Cardiac muscle cell (in vitro differentiated cells and primary cell): ENCODE results near the gene PIK3AP1. TPM values are rescaled to one million over a fixed set of nuclear protein-coding genes. Genes with fewer than 3 reads are reported as not detected.

ENCODE experiments used
- DNase-seq, 2 donors: peaks; one replicate each; pipeline versions ENCODE4 v3.0.0 to v3.0.0-alpha.2; 2010 to 2017; ENCODE audit warnings: low read depth in 1 of 2, low spot score in 1 of 2
- H3K27ac ChIP-seq: fragments of 200-600 bp; sonication (generic); 2 replicates; pipeline ENCODE4 v1.5.1; 2016
- H3K27me3 ChIP-seq: fragments of 200-600 bp; sonication (generic); 2 replicates; pipeline ENCODE4 v1.6.0; 2016; ENCODE audit warnings: control low read depth
- H3K36me3 ChIP-seq: fragments of 200-600 bp; sonication (generic); 2 replicates; pipeline ENCODE4 v1.5.1; 2016; ENCODE audit warnings: control low read depth
- H3K4me1 ChIP-seq: fragments of 200-600 bp; sonication (generic); 2 replicates; pipeline ENCODE4 v1.8.1; 2017; ENCODE audit warnings: low read depth, mild to moderate bottlenecking, mixed run types
- H3K4me3 ChIP-seq: fragments of 200-600 bp; sonication (generic); 2 replicates; pipeline ENCODE4 v1.5.1; 2016; ENCODE audit warnings: mild to moderate bottlenecking
- H3K9me3 ChIP-seq: fragments of 200-600 bp; sonication (generic); 2 replicates; pipeline ENCODE4 v1.5.1; 2017; ENCODE audit warnings: low read depth, mild to moderate bottlenecking, control low read depth
- polyA plus RNA-seq: library from polyadenylated mRNA; unstranded; fragments of >200 nt; fragmentation: Nextera tagmentation; extraction: Ambion mirVana; gene quantifications from 2 replicates; pipeline ENCODE4 v1.2.1, GENCODE V29; 2016
- total RNA-seq: library from RNA; depleted of rRNA; stranded (reverse); fragments of >200 nt; gene quantifications from 2 replicates; pipeline ENCODE4 v1.2.3, GENCODE V29; 2016
- TF ChIP-seq, protein P1 (sequence below): IDR thresholded peaks from 2 replicates; pipeline ENCODE4 v1.5.1; 2012; ENCODE audit warnings: low read depth, mild to moderate bottlenecking, low read length

The PIK3AP1 gene
- total and polyA plus RNA-seq, 2 experiments from 2014 or later, result 1.1 to 2.7 TPM

DNA sequence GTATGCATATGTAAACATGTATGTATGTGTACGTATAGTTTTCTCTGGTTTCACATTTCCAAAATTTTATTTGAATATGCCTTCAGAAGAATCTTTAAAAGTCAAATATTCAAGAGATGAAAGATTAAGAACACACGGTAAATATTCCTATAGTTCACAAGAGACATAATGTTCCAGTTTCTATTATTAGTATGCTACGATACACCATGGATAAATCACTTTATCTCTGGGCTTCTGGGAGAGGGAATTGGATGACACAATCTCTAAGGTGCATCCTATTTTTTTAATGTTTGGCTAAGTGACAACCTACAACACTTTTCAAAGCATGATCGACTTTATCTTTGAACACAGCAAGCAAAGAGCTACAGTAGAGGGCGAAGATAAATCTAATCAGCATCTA lies 147.3 kb downstream of the PIK3AP1 start:
- Histone ChIP-seq H3K36me3 (peaks cover 3% of the 10 kb centered on the region), H3K4me1 (peaks cover 7% of the 10 kb centered on the region), H3K27ac (no peak overlapping the region), H3K27me3 (no peaks in the 10 kb centered on the region), H3K4me3 (no peak overlapping the region), H3K9me3 (no peaks in the 10 kb centered on the region)
- DNase-seq, result no peak
- TF ChIP-seq, protein P1, sequence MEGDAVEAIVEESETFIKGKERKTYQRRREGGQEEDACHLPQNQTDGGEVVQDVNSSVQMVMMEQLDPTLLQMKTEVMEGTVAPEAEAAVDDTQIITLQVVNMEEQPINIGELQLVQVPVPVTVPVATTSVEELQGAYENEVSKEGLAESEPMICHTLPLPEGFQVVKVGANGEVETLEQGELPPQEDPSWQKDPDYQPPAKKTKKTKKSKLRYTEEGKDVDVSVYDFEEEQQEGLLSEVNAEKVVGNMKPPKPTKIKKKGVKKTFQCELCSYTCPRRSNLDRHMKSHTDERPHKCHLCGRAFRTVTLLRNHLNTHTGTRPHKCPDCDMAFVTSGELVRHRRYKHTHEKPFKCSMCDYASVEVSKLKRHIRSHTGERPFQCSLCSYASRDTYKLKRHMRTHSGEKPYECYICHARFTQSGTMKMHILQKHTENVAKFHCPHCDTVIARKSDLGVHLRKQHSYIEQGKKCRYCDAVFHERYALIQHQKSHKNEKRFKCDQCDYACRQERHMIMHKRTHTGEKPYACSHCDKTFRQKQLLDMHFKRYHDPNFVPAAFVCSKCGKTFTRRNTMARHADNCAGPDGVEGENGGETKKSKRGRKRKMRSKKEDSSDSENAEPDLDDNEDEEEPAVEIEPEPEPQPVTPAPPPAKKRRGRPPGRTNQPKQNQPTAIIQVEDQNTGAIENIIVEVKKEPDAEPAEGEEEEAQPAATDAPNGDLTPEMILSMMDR, result no peak

DNA sequence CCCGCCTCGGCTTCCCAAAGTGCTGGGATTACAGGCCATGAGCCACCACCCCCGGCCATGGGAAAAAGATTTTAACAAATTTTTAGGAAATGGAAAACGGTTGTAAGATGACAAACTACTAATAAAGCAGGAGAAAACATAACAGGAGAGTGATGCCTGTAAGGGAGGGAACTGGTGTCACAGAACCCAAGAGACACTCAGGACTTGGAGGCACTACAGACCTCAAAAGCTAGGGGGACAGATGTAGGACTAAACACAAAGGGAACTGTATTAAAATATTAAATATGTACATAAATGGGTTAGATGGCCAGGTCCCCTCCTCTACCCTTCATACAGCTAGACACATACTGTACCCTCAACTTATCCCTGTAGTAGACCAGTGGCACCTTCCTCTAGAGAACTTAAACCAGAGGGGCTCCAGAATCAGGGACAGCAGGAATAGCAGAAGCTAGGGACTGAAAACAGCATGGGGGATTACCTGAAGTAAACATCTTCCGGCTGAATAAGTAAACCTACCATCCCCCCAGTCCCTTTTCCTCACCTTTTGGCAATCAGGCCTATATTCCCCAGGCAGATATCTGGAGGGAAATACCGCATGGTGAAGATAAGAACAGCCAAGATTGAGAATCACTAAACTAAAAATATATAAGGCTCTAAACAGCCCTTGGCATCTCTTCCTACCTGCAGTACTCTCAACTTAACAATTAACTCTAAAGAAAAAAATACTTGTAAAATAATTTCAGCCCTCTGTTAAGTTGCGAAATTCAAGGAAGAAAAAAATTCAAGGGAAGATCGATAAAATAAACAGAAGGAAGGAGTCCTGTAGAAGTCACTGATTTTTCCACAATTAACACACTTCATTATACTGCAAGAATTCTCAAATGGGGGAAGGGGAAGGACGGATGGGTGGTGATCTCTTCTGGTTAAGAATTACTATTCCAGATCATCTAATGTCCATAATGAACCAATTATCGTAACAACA lies 149.0 kb downstream of the PIK3AP1 start:
- Histone ChIP-seq H3K36me3 (peaks cover 3% of the 10 kb centered on the region), H3K27ac (peak overlapping the region; percentile 32), H3K4me3 (no peak overlapping the region), H3K9me3 (no peaks in the 10 kb centered on the region), H3K4me1 (peaks cover 7% of the 10 kb centered on the region), H3K27me3 (no peaks in the 10 kb centered on the region)
- DNase-seq, result no peak
- TF ChIP-seq, protein P1, result no peak

DNA sequence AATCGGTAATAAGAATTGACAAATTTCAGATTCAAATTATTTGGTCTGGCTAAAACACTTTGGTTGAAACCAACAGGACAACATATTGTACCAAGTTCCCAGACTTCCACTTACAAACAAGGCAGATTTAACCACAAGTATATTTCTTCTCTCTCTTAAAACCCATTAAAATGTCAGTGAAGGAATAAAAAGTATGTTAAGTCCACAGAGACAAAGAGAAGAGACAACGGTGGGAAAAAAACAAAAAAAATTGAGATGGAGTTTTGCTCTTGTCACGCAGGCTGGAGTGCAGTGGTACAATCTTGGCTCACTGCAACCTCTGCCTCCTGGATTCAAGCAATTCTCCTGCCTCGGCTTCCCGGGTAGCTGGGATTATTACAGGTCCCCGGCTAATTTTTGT lies 149.8 kb downstream of the PIK3AP1 start:
- no peaks in the 10 kb centered on the region for H3K27me3 ChIP-seq

DNA sequence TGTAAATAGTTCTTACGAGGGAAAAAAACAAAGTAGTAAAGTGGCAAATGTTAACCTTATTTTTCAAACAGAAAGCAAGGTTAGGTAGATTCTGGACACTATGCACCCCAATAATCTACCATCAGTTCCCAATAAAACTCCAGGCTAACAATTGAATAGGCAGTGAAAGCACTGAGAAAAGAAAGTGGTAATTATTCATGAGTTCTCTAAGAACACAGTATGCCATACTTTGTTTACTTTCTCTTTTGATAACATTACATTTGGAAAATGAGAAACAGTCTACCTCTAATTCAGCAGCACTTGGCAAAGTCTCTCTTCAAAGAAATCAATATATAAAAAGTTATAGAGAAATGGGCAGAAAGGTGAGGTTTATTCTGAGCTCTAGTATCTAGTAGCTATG lies 151.9 kb downstream of the PIK3AP1 start:
- Histone ChIP-seq H3K4me3 (no peak overlapping the region), H3K9me3 (no peaks in the 10 kb centered on the region), H3K4me1 (peaks cover 7% of the 10 kb centered on the region), H3K36me3 (peaks cover 13% of the 10 kb centered on the region), H3K27ac (no peak overlapping the region), H3K27me3 (no peaks in the 10 kb centered on the region)
- no peak for DNase-seq
- TF ChIP-seq, protein P1, result no peak

More for the DNA sequence above, 149.8 kb downstream of the PIK3AP1 start:
- Histone ChIP-seq H3K36me3 (peaks cover 3% of the 10 kb centered on the region), H3K9me3 (no peaks in the 10 kb centered on the region), H3K4me3 (no peak overlapping the region), H3K27ac (no peak overlapping the region), H3K4me1 (peaks cover 7% of the 10 kb centered on the region)
- TF ChIP-seq, protein P1, result no peak
- no peak for DNase-seq

DNA sequence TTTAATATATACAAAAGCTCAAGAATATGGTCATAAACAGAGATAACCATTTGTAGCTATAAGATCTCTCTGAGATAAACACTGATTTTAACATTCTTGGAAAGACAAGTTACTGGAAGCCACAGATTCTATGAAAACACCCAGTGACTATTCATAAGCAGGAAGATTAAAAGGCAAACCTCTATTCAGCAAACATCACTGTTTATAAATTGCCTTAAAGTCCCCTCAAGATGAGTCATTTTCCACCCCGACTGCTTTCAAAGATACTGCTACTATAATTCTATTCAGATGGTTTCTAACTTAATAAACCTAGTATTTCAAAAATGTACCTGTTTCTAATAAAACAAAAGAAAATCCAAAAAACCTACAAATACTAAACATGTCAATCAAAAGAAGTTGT lies 154.5 kb downstream of the PIK3AP1 start:
- TF ChIP-seq, protein P1, result no peak
- peak in 1 of 2 donors; percentile 35 for DNase-seq
- Histone ChIP-seq H3K27me3 (no peaks in the 10 kb centered on the region), H3K36me3 (peaks cover 15% of the 10 kb centered on the region), H3K27ac (no peak overlapping the region), H3K9me3 (no peaks in the 10 kb centered on the region), H3K4me3 (no peak overlapping the region), H3K4me1 (no peaks in the 10 kb centered on the region)
